Colonic mucosa (tissue), 4 donors: ENCODE measurements around the gene GASK1B. TPM values are rescaled to one million over a fixed set of nuclear protein-coding genes. Genes with fewer than 3 reads are reported as not detected.

Source experiments
- DNase-seq: peaks from one replicate; pipeline ENCODE4 v3.0.0-alpha.2; 2020
- H3K27ac ChIP-seq: fragments of 200-600 bp; one replicate; pipeline ENCODE4 v1.8.0; 2021
- H3K27me3 ChIP-seq: fragments of 200-600 bp; one replicate; pipeline ENCODE4 v1.8.0; 2021
- H3K36me3 ChIP-seq: fragments of 200-600 bp; one replicate; pipeline ENCODE4 v1.8.0; 2021
- H3K4me1 ChIP-seq: fragments of 200-600 bp; one replicate; pipeline ENCODE4 v1.8.0; 2021; ENCODE audit warnings: mild to moderate bottlenecking
- H3K4me3 ChIP-seq: fragments of 200-600 bp; one replicate; pipeline ENCODE4 v1.8.0; 2021
- H3K9ac ChIP-seq, 2 donors: one replicate each; pipeline ENCODE4 v1.7.0; 2013; ENCODE audit warnings: control low read depth in 2 of 2, low read depth in 2 of 2, low read length in 2 of 2
- H3K9me3 ChIP-seq: fragments of 200-600 bp; one replicate; pipeline ENCODE4 v1.8.0; 2021
- intact Hi-C: fragments of 100-400 bp; cut with DNase I; formaldehyde crosslinking; loops from one replicate; pipeline ENCODE4 v1.14.1; 2022
- total RNA-seq, 2 donors: library from RNA; stranded (reverse); fragmentation: NEBNext Ultra II Directional in 1 of 2; extraction: Animal tissue kit (Norgen Biotek cat#: 25700) in 1 of 2; gene quantifications; one replicate each; pipeline ENCODE4 v1.2.1, GENCODE V29; 2021
- TF ChIP-seq, protein P1 (sequence below): fragments of 200-600 bp; IDR thresholded peaks from one replicate; pipeline ENCODE4 v1.8.0; 2022; ENCODE audit warnings: antibody characterized with exemption, mild to moderate bottlenecking
- donor health status: healthy.
- donor health status: DM: no; HTN: no; CAD: no.
- donor health status: DM: no; HTN: no; CAD: no.

Gene GASK1B
- total RNA-seq, 2 donors from 2014 or later = 13.6 to 18.0 TPM

DNA sequence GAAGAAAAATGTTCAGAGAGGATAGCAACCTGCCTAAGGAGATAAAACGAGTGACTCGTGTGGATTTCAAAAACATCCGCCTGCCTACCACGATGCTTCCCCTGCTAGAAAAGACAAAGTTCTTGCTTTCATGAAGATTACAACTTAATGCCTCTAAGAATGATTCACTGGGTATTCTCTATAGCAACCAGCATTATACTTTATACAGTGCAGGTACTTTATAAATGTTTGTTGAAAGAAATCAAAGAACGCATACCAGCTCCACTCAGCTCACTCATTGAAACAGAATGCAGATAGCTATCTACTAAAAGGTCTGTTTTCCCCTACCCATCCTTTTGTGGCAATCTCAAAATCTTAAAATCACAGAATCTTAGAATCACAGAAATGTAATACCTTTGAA, 33.7 kb downstream of the GASK1B start:
- no peak overlapping the region for H3K9ac ChIP-seq
- H3K9me3 ChIP-seq = no peaks in the 10 kb centered on the region
- no peaks in the 10 kb centered on the region for H3K27me3 ChIP-seq
- TF ChIP-seq, protein P1, sequence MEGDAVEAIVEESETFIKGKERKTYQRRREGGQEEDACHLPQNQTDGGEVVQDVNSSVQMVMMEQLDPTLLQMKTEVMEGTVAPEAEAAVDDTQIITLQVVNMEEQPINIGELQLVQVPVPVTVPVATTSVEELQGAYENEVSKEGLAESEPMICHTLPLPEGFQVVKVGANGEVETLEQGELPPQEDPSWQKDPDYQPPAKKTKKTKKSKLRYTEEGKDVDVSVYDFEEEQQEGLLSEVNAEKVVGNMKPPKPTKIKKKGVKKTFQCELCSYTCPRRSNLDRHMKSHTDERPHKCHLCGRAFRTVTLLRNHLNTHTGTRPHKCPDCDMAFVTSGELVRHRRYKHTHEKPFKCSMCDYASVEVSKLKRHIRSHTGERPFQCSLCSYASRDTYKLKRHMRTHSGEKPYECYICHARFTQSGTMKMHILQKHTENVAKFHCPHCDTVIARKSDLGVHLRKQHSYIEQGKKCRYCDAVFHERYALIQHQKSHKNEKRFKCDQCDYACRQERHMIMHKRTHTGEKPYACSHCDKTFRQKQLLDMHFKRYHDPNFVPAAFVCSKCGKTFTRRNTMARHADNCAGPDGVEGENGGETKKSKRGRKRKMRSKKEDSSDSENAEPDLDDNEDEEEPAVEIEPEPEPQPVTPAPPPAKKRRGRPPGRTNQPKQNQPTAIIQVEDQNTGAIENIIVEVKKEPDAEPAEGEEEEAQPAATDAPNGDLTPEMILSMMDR = no peak
- intact Hi-C loops = no loop called here
- H3K4me3 ChIP-seq = no peak overlapping the region
- no peak overlapping the region for H3K27ac ChIP-seq
- no peak for DNase-seq
- H3K4me1 ChIP-seq = no peaks in the 10 kb centered on the region
- H3K36me3 ChIP-seq = no peaks in the 10 kb centered on the region

DNA sequence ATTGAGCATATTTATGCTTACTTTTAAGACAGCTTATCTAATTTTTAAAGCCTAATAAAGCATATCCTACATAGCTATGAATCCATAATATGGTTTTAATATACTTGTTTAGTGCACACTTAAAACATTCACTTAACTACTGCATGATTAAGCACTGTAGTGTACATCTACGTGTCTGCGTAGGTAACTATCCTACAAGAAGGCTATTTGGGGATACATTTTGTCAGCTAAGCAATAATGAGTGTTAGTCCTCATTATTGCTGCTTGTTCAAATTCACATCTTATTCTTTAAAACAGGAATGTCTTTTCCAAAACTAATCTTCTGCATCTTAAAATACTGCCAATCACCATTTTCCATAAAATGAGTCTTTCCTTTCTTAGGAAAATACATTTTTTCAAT, 38.6 kb downstream of the GASK1B start:
- intact Hi-C loops = no loop called here
- Histone ChIP-seq H3K27ac (no peak overlapping the region), H3K9me3 (no peaks in the 10 kb centered on the region), H3K9ac (no peak overlapping the region), H3K36me3 (no peaks in the 10 kb centered on the region), H3K4me1 (no peaks in the 10 kb centered on the region), H3K4me3 (no peak overlapping the region), H3K27me3 (no peaks in the 10 kb centered on the region)
- TF ChIP-seq, protein P1 = no peak
- DNase-seq = no peak

DNA sequence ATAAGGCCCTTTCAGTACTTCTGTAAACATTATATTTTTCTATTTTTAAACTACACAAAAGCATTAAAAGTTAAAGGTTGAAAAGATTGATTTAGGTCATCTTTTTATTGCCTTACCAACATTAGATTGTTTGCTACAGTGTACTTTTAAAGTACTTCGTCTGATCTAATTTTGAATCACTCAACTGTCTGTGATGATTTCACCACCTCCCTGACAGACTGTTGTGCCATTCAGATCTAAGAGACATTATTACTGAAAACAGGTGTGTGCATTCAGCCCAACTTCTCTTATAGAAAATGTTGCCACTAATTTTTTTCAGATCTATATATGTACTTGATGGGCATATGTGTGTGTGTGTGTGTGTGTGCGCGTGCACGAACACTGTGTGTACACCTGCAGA, 39.3 kb downstream of the GASK1B start:
- intact Hi-C loops = no loop called here
- TF ChIP-seq, protein P1 = no peak
- H3K4me1 ChIP-seq = no peaks in the 10 kb centered on the region
- no peak for DNase-seq
- no peak overlapping the region for H3K27ac ChIP-seq
- no peaks in the 10 kb centered on the region for H3K36me3 ChIP-seq
- no peaks in the 10 kb centered on the region for H3K9me3 ChIP-seq
- no peak overlapping the region for H3K4me3 ChIP-seq
- H3K27me3 ChIP-seq = no peaks in the 10 kb centered on the region
- no peak overlapping the region for H3K9ac ChIP-seq

DNA sequence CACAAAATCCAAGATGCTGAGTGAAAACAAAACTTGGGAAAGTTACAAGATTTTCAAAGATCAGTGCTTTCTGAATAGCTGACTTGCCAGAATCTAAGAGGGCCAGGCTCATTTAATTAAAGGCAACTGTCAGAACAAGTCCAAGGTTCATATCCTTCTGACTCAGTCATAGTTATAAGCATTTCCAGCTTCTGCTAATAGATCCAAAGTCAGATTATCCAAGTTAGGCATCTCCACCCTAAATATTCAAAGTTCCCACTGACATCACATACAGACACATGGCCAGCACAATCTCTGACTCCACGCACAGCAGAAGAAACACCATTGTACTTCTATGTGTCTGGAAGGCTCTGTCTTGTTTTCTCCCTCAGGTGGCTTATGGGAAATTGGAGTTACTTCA, 41.8 kb downstream of the GASK1B start:
- no peak overlapping the region for H3K27ac ChIP-seq
- H3K9ac ChIP-seq = no peak overlapping the region
- no peaks in the 10 kb centered on the region for H3K36me3 ChIP-seq
- H3K4me3 ChIP-seq = no peak overlapping the region
- intact Hi-C loops = no loop called here
- TF ChIP-seq, protein P1 = no peak
- no peaks in the 10 kb centered on the region for H3K4me1 ChIP-seq
- no peak for DNase-seq
- no peaks in the 10 kb centered on the region for H3K9me3 ChIP-seq
- no peaks in the 10 kb centered on the region for H3K27me3 ChIP-seq

GRCh38 chr4:158130204-158130603, 42.6 kb downstream of the GASK1B start:
- TF ChIP-seq, protein P1 = no peak

DNA sequence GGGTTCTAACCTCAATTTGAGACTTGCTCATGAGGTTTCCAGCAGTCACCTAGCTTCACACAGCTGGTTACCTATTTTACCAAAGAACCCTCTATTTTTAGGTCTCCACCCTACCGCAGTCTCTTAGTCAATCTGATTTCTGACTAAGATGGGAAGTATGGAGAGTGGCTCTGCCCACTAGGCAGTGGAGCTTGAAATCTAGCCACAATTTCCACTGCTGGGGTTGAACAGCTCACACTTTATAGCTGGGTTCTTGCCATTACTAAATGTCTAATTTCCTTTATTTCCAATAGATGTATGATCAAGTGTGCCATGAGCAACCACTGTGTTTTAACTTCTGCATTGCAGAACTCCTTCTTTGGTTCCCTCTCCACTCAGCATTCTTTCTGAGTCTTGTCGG, 43.1 kb downstream of the GASK1B start:
- TF ChIP-seq, protein P1 = no peak
- Histone ChIP-seq H3K36me3 (no peaks in the 10 kb centered on the region), H3K4me3 (no peak overlapping the region), H3K4me1 (no peaks in the 10 kb centered on the region), H3K27me3 (no peaks in the 10 kb centered on the region), H3K27ac (no peak overlapping the region), H3K9me3 (no peaks in the 10 kb centered on the region), H3K9ac (no peak overlapping the region)
- intact Hi-C loops = no loop called here
- no peak for DNase-seq

More at GRCh38 chr4:158130204-158130603, 42.6 kb downstream of the GASK1B start:
- H3K4me3 ChIP-seq = no peak overlapping the region
- no peaks in the 10 kb centered on the region for H3K36me3 ChIP-seq
- DNase-seq = no peak
- intact Hi-C loops = no loop called here
- no peak overlapping the region for H3K9ac ChIP-seq
- no peaks in the 10 kb centered on the region for H3K9me3 ChIP-seq
- no peaks in the 10 kb centered on the region for H3K27me3 ChIP-seq
- no peaks in the 10 kb centered on the region for H3K4me1 ChIP-seq
- H3K27ac ChIP-seq = no peak overlapping the region
